GM20000 (cell line): Measurements from ENCODE around the gene TCF3.
A peak's percentile ranks its signal among the peaks of the same experiment; 100 is the strongest.

Experiments used
- DNase-seq: peaks from one replicate; pipeline ENCODE4 v3.0.0; 2012; ENCODE audit warnings: low spot score
- TF ChIP-seq, protein P1 (sequence below): IDR thresholded peaks from 2 replicates; pipeline ENCODE4 v1.5.1; 2012; ENCODE audit warnings: mild to moderate bottlenecking, control low read depth; ENCODE audit errors: extremely low read depth, missing control alignments

Gene TCF3

DNA sequence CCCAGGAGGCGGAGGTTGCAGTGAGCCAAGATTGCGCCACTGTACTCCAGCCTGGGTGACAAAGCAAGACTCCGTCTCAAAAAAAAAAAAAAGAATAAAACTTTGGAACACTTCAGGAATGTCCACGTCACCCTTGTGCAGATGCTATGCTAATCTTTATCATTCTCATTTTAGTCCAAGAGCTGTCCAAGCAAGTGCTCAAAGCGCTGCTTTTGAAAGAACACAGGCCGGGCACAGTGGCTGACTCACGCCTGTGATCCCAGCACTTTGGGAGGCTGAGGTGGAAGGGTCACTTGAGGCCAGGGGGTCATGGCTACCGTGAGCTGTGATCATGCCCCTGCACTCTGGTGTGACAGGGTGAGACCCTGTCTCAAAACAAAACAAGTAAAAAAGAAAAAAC lies 36.0 kb downstream of the TCF3 start:
- DNase-seq: no peak
- TF ChIP-seq, protein P1, sequence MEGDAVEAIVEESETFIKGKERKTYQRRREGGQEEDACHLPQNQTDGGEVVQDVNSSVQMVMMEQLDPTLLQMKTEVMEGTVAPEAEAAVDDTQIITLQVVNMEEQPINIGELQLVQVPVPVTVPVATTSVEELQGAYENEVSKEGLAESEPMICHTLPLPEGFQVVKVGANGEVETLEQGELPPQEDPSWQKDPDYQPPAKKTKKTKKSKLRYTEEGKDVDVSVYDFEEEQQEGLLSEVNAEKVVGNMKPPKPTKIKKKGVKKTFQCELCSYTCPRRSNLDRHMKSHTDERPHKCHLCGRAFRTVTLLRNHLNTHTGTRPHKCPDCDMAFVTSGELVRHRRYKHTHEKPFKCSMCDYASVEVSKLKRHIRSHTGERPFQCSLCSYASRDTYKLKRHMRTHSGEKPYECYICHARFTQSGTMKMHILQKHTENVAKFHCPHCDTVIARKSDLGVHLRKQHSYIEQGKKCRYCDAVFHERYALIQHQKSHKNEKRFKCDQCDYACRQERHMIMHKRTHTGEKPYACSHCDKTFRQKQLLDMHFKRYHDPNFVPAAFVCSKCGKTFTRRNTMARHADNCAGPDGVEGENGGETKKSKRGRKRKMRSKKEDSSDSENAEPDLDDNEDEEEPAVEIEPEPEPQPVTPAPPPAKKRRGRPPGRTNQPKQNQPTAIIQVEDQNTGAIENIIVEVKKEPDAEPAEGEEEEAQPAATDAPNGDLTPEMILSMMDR: no peak

DNA sequence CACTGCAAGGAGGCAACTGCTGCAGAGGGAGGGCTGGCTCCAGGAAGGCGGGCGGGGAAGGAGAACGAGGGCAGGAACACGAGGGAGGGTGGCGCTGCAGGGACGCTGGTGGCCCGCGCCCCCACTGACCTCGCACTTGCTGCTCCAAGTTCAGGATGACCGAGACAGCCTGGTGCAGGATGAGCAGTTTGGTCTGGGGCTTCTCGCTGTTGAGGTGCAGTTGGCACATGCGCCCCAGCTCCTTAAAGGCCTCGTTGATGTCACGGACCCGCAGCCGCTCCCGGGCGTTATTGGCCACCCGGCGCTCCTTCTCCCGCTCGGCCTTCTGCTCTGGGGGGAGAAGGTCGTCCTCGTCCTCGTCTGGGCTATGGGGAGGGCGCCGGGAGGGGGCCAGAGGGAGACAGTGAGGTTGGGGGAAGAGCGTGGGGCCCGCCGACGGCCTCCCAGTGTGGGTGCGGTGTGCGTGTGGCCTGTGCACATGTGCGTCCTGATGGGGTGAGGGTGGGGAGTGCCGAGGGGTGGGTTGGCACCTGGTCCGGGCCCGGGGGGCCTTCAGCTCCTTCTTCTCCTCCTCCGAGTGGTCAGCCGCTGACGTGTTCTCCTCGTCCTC lies 37.2 kb downstream of the TCF3 start:
- TF ChIP-seq, protein P1: no peak

DNA sequence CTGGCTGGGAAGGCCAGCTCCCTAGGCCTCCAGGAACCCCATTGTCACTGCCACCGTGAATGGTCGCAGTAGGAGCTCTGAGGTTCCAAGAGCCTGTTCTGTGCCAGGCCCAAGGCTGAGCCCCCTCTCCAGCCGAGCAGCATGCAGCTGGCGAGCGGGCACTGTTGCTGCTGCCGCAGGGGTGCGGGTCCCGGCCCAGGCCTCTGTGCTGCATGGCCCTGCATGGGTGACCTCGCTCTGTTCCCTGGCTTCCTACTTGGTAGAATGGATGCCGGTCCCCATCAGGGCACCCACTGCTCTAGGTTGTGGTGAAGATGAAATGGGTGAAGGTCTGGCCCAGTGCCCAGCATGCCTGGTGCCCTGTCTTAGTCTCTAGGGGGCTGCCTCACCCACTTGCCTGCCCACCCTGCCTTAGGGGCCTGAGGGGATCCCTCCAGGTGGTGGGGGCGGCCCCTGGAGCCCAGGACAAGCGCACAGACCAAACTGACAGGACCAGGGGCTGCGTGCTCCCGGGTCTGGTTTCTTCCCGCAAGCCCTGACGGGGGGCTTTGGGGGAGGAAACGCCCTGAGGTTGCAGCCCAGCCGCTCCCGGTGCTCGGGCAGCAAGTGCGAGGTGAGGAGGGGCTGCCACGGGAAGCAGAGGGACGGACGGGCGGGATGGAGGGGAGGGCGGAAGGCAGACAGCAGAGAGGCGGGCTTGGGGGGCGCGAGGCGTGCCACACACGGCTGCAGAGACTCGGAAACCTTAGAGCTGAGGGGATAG lies 38.4 kb downstream of the TCF3 start:
- no peak for DNase-seq
- TF ChIP-seq, protein P1: no peak

More for the DNA sequence above, 37.2 kb downstream of the TCF3 start:
- DNase-seq: no peak

DNA sequence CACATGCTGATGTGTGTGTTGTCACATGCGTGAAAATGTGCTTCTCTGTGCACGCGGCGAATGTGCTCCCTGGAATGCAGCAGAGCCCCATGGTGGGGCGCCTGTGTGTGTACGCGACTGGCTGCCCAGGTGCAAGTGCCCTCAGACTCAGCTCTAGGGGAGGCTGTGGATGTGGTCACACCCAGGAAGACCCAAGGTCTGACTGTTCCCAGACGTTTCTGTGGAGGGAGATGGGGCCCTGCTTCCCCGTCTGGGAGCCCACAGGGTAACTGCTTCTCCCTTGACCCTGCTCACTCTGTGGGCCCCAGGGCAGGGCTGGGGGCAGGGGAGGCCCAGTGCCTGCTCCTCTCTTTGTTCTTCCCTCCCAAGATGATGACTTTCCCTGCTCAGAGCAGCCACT lies 39.3 kb downstream of the TCF3 start:
- TF ChIP-seq, protein P1: no peak
- peak; percentile 10 for DNase-seq

DNA sequence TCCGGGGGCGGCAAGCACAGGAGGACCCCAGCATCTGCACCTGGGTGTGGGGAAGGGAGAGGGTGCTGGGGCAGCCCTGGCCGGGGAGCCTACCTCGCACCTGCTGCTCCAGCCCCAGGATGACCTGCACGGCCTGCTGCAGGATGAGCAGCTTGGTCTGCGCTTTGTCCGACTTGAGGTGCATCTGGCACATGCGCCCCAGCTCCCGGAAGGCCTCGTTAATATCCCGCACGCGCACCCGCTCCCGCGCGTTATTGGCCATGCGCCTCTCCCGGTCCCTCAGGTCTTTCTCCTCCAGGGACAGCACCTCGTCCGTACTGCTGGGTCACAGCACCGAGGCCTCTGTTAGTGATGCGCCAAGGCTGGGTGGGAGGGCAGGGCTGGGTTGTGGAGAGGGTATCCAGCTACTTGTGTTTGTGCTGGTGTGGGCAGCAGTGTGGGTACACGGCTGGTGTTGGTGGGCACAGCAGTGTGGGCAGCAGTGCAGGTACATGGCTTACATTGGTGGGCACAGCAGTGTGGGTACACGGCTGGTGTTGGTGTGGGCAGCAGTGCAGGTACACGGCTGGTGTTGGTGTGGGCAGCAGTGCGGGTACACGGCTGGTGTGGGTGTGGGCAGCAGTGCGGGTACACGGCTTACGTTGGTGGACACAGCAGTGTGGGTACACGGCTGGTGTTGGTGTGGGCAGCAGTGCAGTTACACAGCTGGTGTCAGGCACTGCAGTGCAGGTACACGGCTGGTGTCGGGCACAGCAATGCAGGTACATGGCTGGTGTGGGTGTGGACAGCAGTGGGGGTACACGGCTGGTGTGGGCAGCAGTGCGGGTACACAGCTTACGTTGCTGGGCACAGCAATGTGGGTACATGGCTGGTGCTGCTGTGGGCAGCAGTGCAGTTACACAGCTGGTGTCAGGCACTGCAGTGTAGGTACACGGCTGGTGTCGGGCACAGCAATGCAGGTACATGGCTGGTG lies 40.0 kb downstream of the TCF3 start:
- TF ChIP-seq, protein P1: no peak
- DNase-seq: no peak

DNA sequence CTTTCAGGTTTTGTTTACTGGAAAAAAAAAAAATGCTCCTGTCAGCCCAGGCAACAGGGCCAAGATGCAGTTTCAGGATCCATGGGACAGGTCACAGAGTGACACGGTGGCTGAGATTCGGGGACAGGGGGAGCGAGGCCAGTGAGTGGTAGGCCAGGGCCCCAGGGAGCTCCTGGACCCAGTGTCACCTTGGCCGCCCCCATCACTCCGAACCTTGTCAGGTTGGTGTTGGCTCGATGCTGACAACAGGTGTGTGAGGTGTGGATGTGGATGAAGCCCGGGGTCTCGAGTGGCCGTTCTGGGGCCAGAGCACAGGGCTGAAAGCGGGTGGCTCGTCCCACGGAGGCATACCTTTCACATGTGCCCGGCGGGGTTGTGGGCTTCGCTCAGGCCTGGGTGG lies 41.1 kb downstream of the TCF3 start:
- peak; percentile 18 for DNase-seq
- TF ChIP-seq, protein P1: no peak
